Measurements from ENCODE around the gene ST8SIA4. TPM values are rescaled to one million over a fixed set of nuclear protein-coding genes. Genes with fewer than 3 reads are reported as not detected.

Gene ST8SIA4
- total and polyA plus RNA-seq, 3 experiments from 2014 or later, result 17.5 to 56.9 (median 53.5) TPM

DNA sequence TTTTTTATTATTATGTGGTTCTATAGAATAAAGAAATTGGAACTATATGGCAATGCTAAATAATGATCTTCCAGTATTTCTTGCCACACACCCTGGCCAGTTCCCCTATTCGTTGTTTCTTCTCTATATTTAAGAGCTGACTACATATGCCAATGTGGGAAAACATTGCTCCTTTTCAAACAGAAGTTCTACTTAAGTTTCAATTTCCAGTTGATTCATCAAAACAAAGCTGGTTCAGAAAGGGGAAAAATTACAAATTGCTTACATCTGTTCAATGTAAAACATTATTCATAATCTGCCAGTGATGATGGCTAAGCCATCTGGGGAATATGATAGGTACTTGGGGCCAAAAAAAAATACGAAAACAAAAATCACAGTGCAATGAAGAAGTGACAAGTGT, 76.9 kb downstream of the ST8SIA4 start:
- Histone ChIP-seq H3K36me3 (ENCODE audit: insufficient read depth, low read length) (no peaks in the 10 kb centered on the region), H3K27ac (ENCODE audit: low read depth, low read length) (no peak overlapping the region), H3K4me3 (ENCODE audit: low read length) (no peak overlapping the region), H3K27me3 (ENCODE audit: insufficient read depth, low read length, poor library complexity, severe bottlenecking) (no peaks in the 10 kb centered on the region), H3K4me1 (ENCODE audit: insufficient read depth, low read length) (peaks cover 10% of the 10 kb centered on the region), H3K9me3 (ENCODE audit: low read length) (no peaks in the 10 kb centered on the region)
- H3K4me3 Mint-ChIP-seq, result peak overlapping the region in 1 of 7 donors; percentile 37
- ChIA-PET CTCF (interaction anchor here (1.0 kb wide), 1 partner anchor 16 kb away, joined by 3 read pairs; no protein-coding TSS in a partner anchor), POLR2A (no interaction called here)
- H3K9me3 Mint-ChIP-seq, result no peaks in the 10 kb centered on the region
- no peak for DNase-seq
- peak overlapping the region in 5 of 8 donors; percentile 3 to 47 (median 7) for H3K27ac Mint-ChIP-seq
- no peaks in the 10 kb centered on the region for H3K27me3 Mint-ChIP-seq
- H3K36me3 Mint-ChIP-seq, result peaks cover 3 to 28% (median 11%) of the 10 kb centered on the region in 3 donors
- H3K4me1 Mint-ChIP-seq, result peaks cover 37 to 63% (median 57%) of the 10 kb centered on the region in 3 donors

DNA sequence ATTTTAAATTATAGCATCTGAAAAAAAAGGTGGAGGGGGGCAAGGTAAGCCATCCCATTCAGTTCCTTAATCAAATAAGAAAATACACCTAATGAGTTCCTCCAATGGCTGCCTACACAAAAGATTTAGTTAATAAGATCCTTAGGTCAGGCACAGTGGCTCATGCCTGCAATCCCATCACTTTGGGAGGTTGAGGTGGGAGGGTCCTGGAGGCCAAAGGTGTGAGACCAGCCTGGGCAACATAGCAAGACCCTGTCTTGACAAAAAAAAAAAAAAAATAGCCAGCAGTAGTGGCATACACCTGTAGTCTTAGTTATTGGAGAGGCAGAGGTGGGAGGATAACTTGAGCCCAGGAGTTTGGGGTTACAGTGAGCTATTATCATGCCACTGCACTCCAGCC, 78.4 kb downstream of the ST8SIA4 start:
- H3K4me3 ChIP-seq (ENCODE audit: low read length), result no peak overlapping the region
- no peaks in the 10 kb centered on the region for H3K36me3 ChIP-seq (ENCODE audit: insufficient read depth, low read length)
- no peaks in the 10 kb centered on the region for H3K27me3 ChIP-seq (ENCODE audit: insufficient read depth, low read length, poor library complexity, severe bottlenecking)
- H3K27ac ChIP-seq (ENCODE audit: low read depth, low read length), result no peak overlapping the region
- H3K4me1 Mint-ChIP-seq, result peaks cover 50 to 78% (median 72%) of the 10 kb centered on the region in 3 donors
- no peaks in the 10 kb centered on the region for H3K27me3 Mint-ChIP-seq
- peak overlapping the region in 1 of 7 donors; percentile 65 for H3K4me3 Mint-ChIP-seq
- peaks cover 10% of the 10 kb centered on the region for H3K4me1 ChIP-seq (ENCODE audit: insufficient read depth, low read length)
- no peak for DNase-seq
- no peaks in the 10 kb centered on the region for H3K9me3 Mint-ChIP-seq
- H3K36me3 Mint-ChIP-seq, result peaks cover 3 to 25% (median 14%) of the 10 kb centered on the region in 3 donors
- ChIA-PET POLR2A (no interaction called here), CTCF (no interaction called here)
- H3K9me3 ChIP-seq (ENCODE audit: low read length), result no peaks in the 10 kb centered on the region
- H3K27ac Mint-ChIP-seq, result peak overlapping the region in 1 of 8 donors; percentile 54

DNA sequence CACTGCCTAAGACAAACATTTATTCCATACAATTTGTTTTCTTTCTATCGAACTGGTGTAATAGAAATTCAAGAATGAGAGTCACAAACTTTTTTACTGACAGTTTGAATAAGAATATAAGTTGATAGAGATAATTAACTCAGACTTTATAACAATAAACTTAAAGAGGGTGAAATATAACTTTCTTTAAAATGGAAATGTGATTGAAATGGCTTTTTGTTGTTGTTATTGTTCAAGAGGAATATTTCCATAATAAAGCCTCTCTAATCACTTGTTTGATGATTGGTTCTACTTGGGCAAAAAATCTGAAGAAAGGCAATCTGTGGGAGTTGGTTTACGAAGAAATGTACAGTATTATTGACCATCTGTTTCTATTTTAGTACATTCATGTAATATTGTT, 79.3 kb downstream of the ST8SIA4 start:
- POLR2A ChIA-PET, result no interaction called here
- no peak overlapping the region for H3K4me3 Mint-ChIP-seq
- CTCF ChIA-PET, result no interaction called here

DNA sequence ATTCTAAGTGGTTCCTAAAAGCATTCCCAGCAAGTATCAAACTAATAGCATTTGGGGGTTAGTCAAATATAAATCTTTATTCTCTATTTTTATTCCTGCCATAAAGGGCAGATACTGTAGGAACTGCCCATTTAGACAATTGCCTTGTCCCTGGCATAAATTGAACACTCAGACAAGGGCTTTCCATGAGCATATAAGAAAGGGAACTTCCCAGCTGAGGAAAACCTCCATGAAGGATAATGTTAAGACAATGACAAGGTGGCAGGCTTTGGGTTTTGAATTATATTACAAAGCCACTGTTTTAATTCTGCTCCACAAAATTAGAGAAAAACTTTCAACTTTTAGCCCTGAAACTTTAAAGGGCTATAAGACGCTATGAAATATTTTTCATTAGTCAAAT, 81.3 kb downstream of the ST8SIA4 start:
- no peaks in the 10 kb centered on the region for H3K9me3 Mint-ChIP-seq
- Histone ChIP-seq H3K27me3 (ENCODE audit: insufficient read depth, low read length, poor library complexity, severe bottlenecking) (no peaks in the 10 kb centered on the region), H3K4me1 (ENCODE audit: insufficient read depth, low read length) (no peaks in the 10 kb centered on the region), H3K9me3 (ENCODE audit: low read length) (no peaks in the 10 kb centered on the region), H3K36me3 (ENCODE audit: insufficient read depth, low read length) (no peaks in the 10 kb centered on the region), H3K27ac (ENCODE audit: low read depth, low read length) (no peak overlapping the region), H3K4me3 (ENCODE audit: low read length) (no peak overlapping the region)
- H3K27ac Mint-ChIP-seq, result peak overlapping the region in 1 of 8 donors; percentile 9
- peaks cover 3 to 31% (median 18%) of the 10 kb centered on the region in 3 donors for H3K36me3 Mint-ChIP-seq
- DNase-seq, result no peak
- no peak overlapping the region for H3K4me3 Mint-ChIP-seq
- POLR2A ChIA-PET, result no interaction called here
- H3K27me3 Mint-ChIP-seq, result no peaks in the 10 kb centered on the region
- peaks cover 41 to 78% (median 70%) of the 10 kb centered on the region in 3 donors for H3K4me1 Mint-ChIP-seq
- CTCF ChIA-PET, result no interaction called here

More for the DNA sequence above, 79.3 kb downstream of the ST8SIA4 start:
- Histone ChIP-seq H3K27ac (ENCODE audit: low read depth, low read length) (no peak overlapping the region), H3K4me3 (ENCODE audit: low read length) (no peak overlapping the region), H3K27me3 (ENCODE audit: insufficient read depth, low read length, poor library complexity, severe bottlenecking) (no peaks in the 10 kb centered on the region), H3K36me3 (ENCODE audit: insufficient read depth, low read length) (no peaks in the 10 kb centered on the region), H3K9me3 (ENCODE audit: low read length) (no peaks in the 10 kb centered on the region), H3K4me1 (ENCODE audit: insufficient read depth, low read length) (peaks cover 10% of the 10 kb centered on the region)
- no peak for DNase-seq
- H3K27ac Mint-ChIP-seq, result no peak overlapping the region
- H3K4me1 Mint-ChIP-seq, result peaks cover 46 to 79% (median 73%) of the 10 kb centered on the region in 3 donors
- peaks cover 3 to 25% (median 13%) of the 10 kb centered on the region in 3 donors for H3K36me3 Mint-ChIP-seq
- no peaks in the 10 kb centered on the region for H3K9me3 Mint-ChIP-seq
- H3K27me3 Mint-ChIP-seq, result no peaks in the 10 kb centered on the region

DNA sequence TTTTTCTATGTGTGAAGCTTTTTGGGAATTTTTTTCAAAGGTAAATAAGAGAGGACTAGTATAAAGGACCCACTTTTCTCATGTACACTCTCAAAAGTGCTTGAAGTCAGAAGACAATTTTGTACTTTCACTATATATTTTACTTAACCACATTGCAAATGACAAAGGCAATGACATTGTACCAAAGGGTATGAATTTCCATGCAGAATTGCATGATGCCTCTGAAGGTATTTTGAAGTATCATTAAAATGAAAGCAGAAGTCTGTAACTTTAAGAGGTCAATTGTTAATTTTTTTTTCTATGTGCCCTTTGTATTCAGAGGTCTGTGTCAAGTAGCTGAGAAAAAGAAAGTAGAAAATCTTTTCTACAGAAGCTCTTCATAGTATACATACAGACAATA, 84.7 kb downstream of the ST8SIA4 start:
- H3K27ac Mint-ChIP-seq, result peak overlapping the region in 3 of 8 donors; percentile 22 to 43 (median 27)

DNA sequence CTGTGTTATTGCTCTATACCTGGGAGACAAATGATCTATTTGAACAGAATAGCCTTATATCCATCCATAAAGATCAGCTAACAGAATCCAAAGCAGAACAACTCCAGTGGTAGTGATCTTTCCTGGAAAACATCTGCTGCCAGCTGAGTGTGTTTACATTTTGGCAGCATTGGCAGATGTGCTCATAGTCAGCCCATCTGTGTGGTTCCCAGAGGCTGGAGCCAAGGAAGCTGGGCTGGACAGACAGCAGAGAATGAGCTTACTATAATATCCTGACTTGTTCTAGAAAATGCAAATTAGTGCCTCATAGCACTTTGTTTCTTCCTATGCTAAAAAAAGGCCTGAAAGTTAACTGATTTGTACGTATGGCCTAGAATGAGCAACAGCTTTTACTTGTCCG, 99.7 kb downstream of the ST8SIA4 start:
- Mint-ChIP-seq H3K36me3 (peaks cover 0 to 4% (median 3%) of the 10 kb centered on the region in 3 donors), H3K4me1 (peaks cover 2 to 11% (median 3%) of the 10 kb centered on the region in 3 donors), H3K27me3 (no peaks in the 10 kb centered on the region), H3K27ac (peak overlapping the region in 1 of 8 donors; percentile 78), H3K4me3 (no peak overlapping the region), H3K9me3 (peaks cover 2 to 4% (median 4%) of the 10 kb centered on the region in 5 donors)
- no peaks in the 10 kb centered on the region for H3K4me1 ChIP-seq (ENCODE audit: insufficient read depth, low read length)
- H3K27me3 ChIP-seq (ENCODE audit: insufficient read depth, low read length, poor library complexity, severe bottlenecking), result no peaks in the 10 kb centered on the region
- H3K27ac ChIP-seq (ENCODE audit: low read depth, low read length), result no peak overlapping the region
- DNase-seq, result no peak
- POLR2A ChIA-PET, result no interaction called here
- no peaks in the 10 kb centered on the region for H3K9me3 ChIP-seq (ENCODE audit: low read length)
- CTCF ChIA-PET, result no interaction called here
- no peak overlapping the region for H3K4me3 ChIP-seq (ENCODE audit: low read length)
- no peaks in the 10 kb centered on the region for H3K36me3 ChIP-seq (ENCODE audit: insufficient read depth, low read length)

More for the DNA sequence above, 84.7 kb downstream of the ST8SIA4 start:
- H3K4me3 ChIP-seq (ENCODE audit: low read length), result no peak overlapping the region
- H3K27me3 ChIP-seq (ENCODE audit: insufficient read depth, low read length, poor library complexity, severe bottlenecking), result no peaks in the 10 kb centered on the region
- no peaks in the 10 kb centered on the region for H3K4me1 ChIP-seq (ENCODE audit: insufficient read depth, low read length)
- CTCF ChIA-PET, result interaction anchor here (0.9 to 1.2 kb wide), 3 partner anchors 44 to 85 kb away, joined by 3 read pairs; partner anchors contain the start of gene ST8SIA4
- no peaks in the 10 kb centered on the region for H3K36me3 ChIP-seq (ENCODE audit: insufficient read depth, low read length)
- no peak overlapping the region for H3K4me3 Mint-ChIP-seq
- no peaks in the 10 kb centered on the region for H3K9me3 ChIP-seq (ENCODE audit: low read length)
- H3K36me3 Mint-ChIP-seq, result peaks cover 3 to 26% (median 12%) of the 10 kb centered on the region in 3 donors
- no peak for DNase-seq
- H3K27ac ChIP-seq (ENCODE audit: low read depth, low read length), result no peak overlapping the region
- POLR2A ChIA-PET, result no interaction called here
- H3K27me3 Mint-ChIP-seq, result no peaks in the 10 kb centered on the region
- no peaks in the 10 kb centered on the region for H3K9me3 Mint-ChIP-seq
- H3K4me1 Mint-ChIP-seq, result peaks cover 47 to 78% (median 76%) of the 10 kb centered on the region in 3 donors

DNA sequence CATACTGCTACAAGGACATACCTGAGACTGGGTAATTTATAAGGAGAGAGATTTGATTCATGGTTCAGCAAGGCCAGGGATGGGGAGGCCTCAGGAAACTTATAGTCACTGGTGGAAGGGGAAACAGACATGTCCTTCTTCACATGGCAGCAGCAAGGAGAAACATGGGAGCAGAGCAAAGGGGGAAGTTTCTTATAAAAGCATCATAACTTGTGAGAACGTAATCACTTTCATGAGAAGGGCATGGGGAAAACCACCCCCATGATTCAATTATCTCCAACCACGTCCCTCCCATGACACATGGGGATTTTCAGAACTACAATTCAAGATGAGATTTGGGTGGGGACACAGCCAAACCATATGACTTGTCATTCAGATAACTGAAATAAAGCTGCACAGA, 100.9 kb downstream of the ST8SIA4 start:
- no peaks in the 10 kb centered on the region for H3K27me3 ChIP-seq (ENCODE audit: insufficient read depth, low read length, poor library complexity, severe bottlenecking)
- H3K4me1 Mint-ChIP-seq, result peaks cover 2 to 4% (median 3%) of the 10 kb centered on the region in 3 donors
- H3K27me3 Mint-ChIP-seq, result no peaks in the 10 kb centered on the region
- peaks cover 0 to 4% (median 0%) of the 10 kb centered on the region in 3 donors for H3K36me3 Mint-ChIP-seq
- no peaks in the 10 kb centered on the region for H3K36me3 ChIP-seq (ENCODE audit: insufficient read depth, low read length)
- H3K4me3 Mint-ChIP-seq, result no peak overlapping the region
- DNase-seq, result no peak
- H3K27ac ChIP-seq (ENCODE audit: low read depth, low read length), result no peak overlapping the region
- no peaks in the 10 kb centered on the region for H3K4me1 ChIP-seq (ENCODE audit: insufficient read depth, low read length)
- peaks cover 2 to 4% (median 4%) of the 10 kb centered on the region in 5 donors for H3K9me3 Mint-ChIP-seq
- no peak overlapping the region for H3K4me3 ChIP-seq (ENCODE audit: low read length)
- POLR2A ChIA-PET, result no interaction called here
- CTCF ChIA-PET, result no interaction called here
- no peaks in the 10 kb centered on the region for H3K9me3 ChIP-seq (ENCODE audit: low read length)
- H3K27ac Mint-ChIP-seq, result peak overlapping the region in 2 of 8 donors; percentile 29 to 52

DNA sequence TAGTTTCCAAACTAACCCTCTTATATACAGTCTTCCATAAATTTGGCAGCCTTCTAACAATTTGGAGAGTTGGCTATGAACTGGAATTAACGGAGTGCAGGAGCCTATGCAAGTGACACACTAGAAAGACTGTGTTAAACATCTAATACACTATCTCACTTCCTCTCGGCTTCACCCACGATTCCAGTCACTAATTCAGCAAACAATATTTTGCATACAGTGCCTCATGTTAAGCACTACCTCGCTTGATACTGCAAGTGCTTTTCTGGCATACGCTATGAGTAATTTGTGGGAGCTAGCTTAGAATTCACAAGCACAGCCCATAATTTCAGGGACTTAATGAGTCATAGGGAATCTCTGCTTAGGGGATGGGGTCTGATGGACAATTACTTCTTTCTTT, 102.5 kb downstream of the ST8SIA4 start:
- no peak overlapping the region for H3K27ac ChIP-seq (ENCODE audit: low read depth, low read length)
- DNase-seq, result no peak
- Mint-ChIP-seq H3K4me3 (no peak overlapping the region), H3K9me3 (peaks cover 2 to 4% (median 4%) of the 10 kb centered on the region in 5 donors), H3K4me1 (peaks cover 0 to 2% (median 0%) of the 10 kb centered on the region in 3 donors), H3K36me3 (peaks cover 0 to 4% (median 0%) of the 10 kb centered on the region in 3 donors), H3K27ac (no peak overlapping the region), H3K27me3 (no peaks in the 10 kb centered on the region)
- no peaks in the 10 kb centered on the region for H3K9me3 ChIP-seq (ENCODE audit: low read length)
- H3K27me3 ChIP-seq (ENCODE audit: insufficient read depth, low read length, poor library complexity, severe bottlenecking), result no peaks in the 10 kb centered on the region
- H3K36me3 ChIP-seq (ENCODE audit: insufficient read depth, low read length), result no peaks in the 10 kb centered on the region
- POLR2A ChIA-PET, result no interaction called here
- CTCF ChIA-PET, result no interaction called here
- H3K4me1 ChIP-seq (ENCODE audit: insufficient read depth, low read length), result no peaks in the 10 kb centered on the region
- H3K4me3 ChIP-seq (ENCODE audit: low read length), result no peak overlapping the region
